ENCODE results near the gene SASH3. TPM values are rescaled to one million over a fixed set of nuclear protein-coding genes. Genes with fewer than 3 reads are reported as not detected.

Gene SASH3
- polyA plus RNA-seq, 2 of the 4 experiments (the other 2 are of a cell fraction), result not detected

DNA sequence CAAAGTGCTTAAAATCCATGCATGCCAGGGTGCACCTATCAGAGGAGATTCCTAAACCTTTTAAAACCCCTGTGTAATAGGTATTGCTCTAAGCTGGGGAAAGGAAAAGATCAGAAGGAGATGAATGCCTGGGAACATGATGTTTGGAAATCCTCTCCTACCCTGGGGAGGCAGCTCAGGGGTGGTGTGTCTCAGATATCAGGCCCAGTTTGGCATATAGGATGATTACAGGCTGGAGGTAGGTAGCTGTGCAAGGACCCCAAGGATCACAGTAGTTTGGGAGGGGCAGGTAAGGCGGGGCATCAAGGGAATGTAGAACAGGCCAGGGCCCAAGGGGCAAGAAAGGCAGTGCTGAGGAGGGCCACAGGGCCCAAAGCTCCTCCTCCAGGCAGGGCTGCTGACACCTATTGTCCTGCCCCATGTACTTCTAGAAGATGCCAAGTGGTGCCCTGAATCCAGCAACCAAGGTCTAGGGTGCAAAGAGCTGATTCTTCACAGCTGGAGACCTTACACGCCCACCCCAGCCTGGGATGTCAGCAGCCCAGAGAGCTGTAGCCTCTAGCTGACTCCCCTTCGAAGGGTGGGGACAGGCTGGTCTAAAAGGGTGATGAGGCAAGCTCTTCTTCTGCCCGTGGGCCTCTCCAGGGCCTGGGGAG, 17.6 kb downstream of the SASH3 start:
- TF ChIP-seq RNF2 (IDR thresholded peaks at IDR 0.05; ENCODE audit: borderline replicate concordance, low read depth) (no peak), CEBPB (IDR thresholded peaks at IDR 0.05) (no peak), NPAS2 (CRISPR knock-in tag; IDR thresholded peaks at IDR 0.05; ENCODE audit: borderline replicate concordance) (no peak), POLR2AphosphoS2 (conservative IDR thresholded peaks at IDR 0.05; ENCODE audit: low read length) (no peak)
- Histone ChIP-seq H3K4me1 (no peaks in the 10 kb centered on the region), H3K4me2 (no peak overlapping the region), H3K4me3 (no peak overlapping the region), H3K9me3 (no peaks in the 10 kb centered on the region), H3K27ac (no peak overlapping the region)
- no peak for FAIRE-seq
- WGBS (ENCODE audit: missing lambda C conversion rate), result 100% methylated on average over 2 of the region's 4 CpGs
- POLR2A ChIA-PET, result no interaction called here
- no peak for ATAC-seq
- DNase-seq (ENCODE audit: low read depth in 1 of 2, low spot score in 1 of 2), result no peak
- CTCF ChIA-PET, result interaction anchor here (0.9 kb wide), 1 partner anchor 142 kb away, joined by 3 read pairs; the partner anchor contains the start of gene APLN

DNA sequence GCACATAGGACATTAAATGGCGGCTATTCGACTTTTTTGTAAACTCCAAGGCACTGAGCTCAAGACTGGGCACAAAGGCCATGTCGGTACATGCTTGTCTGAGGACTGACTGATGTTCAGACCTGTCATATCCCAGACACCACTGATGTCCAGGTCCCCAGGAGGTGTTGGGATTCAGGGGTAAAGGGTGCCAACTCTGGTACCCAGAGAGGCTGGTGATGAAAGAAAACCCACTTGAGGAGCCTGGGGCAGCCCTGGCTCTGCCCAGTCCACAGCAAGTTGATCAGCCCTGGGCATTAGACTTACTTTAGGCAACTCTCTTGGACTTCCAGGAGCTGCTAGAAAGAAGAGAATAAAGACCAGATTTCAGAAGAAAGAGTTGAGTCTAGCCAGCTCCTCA, 18.7 kb downstream of the SASH3 start:
- Histone ChIP-seq H3K4me3 (no peak overlapping the region), H3K4me2 (no peak overlapping the region), H3K27ac (no peak overlapping the region), H3K9me3 (no peaks in the 10 kb centered on the region), H3K4me1 (no peaks in the 10 kb centered on the region)
- 82% methylated on average over 3 of the region's 3 CpGs for WGBS (ENCODE audit: missing lambda C conversion rate)
- ATAC-seq (no peak), DNase-seq (ENCODE audit: low read depth in 1 of 2, low spot score in 1 of 2) (no peak), FAIRE-seq (no peak)
- TF ChIP-seq, protein P1, sequence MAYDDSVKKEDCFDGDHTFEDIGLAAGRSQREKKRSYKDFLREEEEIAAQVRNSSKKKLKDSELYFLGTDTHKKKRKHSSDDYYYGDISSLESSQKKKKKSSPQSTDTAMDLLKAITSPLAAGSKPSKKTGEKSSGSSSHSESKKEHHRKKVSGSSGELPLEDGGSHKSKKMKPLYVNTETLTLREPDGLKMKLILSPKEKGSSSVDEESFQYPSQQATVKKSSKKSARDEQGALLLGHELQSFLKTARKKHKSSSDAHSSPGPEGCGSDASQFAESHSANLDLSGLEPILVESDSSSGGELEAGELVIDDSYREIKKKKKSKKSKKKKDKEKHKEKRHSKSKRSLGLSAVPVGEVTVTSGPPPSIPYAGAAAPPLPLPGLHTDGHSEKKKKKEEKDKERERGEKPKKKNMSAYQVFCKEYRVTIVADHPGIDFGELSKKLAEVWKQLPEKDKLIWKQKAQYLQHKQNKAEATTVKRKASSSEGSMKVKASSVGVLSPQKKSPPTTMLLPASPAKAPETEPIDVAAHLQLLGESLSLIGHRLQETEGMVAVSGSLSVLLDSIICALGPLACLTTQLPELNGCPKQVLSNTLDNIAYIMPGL (CRISPR knock-in tag; IDR thresholded peaks at IDR 0.05; ENCODE audit: borderline replicate concordance), result no peak
- TF ChIP-seq RCOR1 (IDR thresholded peaks at IDR 0.05; ENCODE audit: low read depth, low read length) (no peak), BHLHE40 (IDR thresholded peaks at IDR 0.05; ENCODE audit: low read depth, low read length) (no peak)
- TF ChIP-seq, protein P2, sequence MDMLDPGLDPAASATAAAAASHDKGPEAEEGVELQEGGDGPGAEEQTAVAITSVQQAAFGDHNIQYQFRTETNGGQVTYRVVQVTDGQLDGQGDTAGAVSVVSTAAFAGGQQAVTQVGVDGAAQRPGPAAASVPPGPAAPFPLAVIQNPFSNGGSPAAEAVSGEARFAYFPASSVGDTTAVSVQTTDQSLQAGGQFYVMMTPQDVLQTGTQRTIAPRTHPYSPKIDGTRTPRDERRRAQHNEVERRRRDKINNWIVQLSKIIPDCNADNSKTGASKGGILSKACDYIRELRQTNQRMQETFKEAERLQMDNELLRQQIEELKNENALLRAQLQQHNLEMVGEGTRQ (IDR thresholded peaks at IDR 0.05), result no peak
- ChIA-PET CTCF (no interaction called here), POLR2A (no interaction called here)

DNA sequence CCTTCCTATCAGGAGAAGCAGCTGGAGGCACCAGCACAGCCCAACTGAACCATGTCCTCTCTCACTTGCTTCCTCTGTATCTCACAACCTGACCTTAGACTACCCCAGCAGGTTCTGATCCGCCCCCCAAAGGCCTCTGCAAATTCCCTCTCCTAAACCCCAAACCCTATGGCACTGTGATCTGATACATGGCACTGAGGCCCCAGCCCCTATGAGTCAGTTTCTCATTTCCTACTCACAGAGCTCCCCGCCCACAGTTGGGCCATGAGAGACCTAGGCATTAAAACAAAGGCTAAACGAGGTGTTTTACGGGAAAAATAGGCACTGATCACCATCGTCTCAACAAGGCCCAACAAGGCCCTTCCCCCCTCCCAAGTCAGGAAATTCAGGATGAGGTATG, 19.1 kb downstream of the SASH3 start:
- CTCF ChIA-PET, result interaction anchor here (1.3 kb wide), 1 partner anchor 11 kb away, joined by 3 read pairs; no protein-coding TSS in a partner anchor
- 87% methylated on average over 5 of the region's 5 CpGs for WGBS (ENCODE audit: missing lambda C conversion rate)

DNA sequence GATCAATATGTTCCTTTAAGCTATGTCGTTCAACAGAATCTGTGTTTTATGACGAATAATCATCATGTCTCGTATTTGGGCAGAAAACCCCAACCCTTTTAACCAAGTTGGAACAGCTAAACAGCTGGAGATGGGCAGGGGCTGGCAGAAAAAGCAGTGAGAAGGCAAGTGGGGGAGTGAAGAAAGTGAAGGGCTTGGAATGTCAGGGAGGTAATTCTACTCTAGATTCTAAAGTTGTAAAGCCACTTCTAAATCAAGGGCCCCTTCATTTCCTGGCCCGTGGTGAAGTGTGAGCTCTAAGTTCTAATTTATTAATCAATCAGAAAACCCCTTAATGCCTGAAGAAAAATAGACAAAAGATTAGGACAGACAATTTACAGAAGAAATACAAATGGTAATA, 20.4 kb downstream of the SASH3 start:
- 92% methylated on average over 4 of the region's 4 CpGs for WGBS (ENCODE audit: missing lambda C conversion rate)
- Histone ChIP-seq H3K4me1 (no peaks in the 10 kb centered on the region), H3K4me2 (no peak overlapping the region), H3K9me3 (no peaks in the 10 kb centered on the region), H3K4me3 (no peak overlapping the region), H3K27ac (no peak overlapping the region)
- POLR2A ChIA-PET, result no interaction called here
- CTCF ChIA-PET, result interaction anchor here (1.2 to 1.3 kb wide), 2 partner anchors 12 to 260 kb away, joined by 3 read pairs; no protein-coding TSS in a partner anchor
- no peak for DNase-seq (ENCODE audit: low read depth in 1 of 2, low spot score in 1 of 2)
- ATAC-seq, result no peak
- no peak for FAIRE-seq
- TF ChIP-seq HEYL (CRISPR knock-in tag; IDR thresholded peaks at IDR 0.05) (no peak), FOXS1 (CRISPR knock-in tag; IDR thresholded peaks at IDR 0.05) (no peak), RNF2 (IDR thresholded peaks at IDR 0.05; ENCODE audit: borderline replicate concordance, low read depth) (no peak), SREBF2 (IDR thresholded peaks at IDR 0.05) (no peak), ESRRA (IDR thresholded peaks at IDR 0.05; ENCODE audit: borderline replicate concordance, low read length) (no peak)
- TF ChIP-seq, protein P3, sequence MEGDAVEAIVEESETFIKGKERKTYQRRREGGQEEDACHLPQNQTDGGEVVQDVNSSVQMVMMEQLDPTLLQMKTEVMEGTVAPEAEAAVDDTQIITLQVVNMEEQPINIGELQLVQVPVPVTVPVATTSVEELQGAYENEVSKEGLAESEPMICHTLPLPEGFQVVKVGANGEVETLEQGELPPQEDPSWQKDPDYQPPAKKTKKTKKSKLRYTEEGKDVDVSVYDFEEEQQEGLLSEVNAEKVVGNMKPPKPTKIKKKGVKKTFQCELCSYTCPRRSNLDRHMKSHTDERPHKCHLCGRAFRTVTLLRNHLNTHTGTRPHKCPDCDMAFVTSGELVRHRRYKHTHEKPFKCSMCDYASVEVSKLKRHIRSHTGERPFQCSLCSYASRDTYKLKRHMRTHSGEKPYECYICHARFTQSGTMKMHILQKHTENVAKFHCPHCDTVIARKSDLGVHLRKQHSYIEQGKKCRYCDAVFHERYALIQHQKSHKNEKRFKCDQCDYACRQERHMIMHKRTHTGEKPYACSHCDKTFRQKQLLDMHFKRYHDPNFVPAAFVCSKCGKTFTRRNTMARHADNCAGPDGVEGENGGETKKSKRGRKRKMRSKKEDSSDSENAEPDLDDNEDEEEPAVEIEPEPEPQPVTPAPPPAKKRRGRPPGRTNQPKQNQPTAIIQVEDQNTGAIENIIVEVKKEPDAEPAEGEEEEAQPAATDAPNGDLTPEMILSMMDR (IDR thresholded peaks at IDR 0.05), result no peak
- TF ChIP-seq, protein P4, sequence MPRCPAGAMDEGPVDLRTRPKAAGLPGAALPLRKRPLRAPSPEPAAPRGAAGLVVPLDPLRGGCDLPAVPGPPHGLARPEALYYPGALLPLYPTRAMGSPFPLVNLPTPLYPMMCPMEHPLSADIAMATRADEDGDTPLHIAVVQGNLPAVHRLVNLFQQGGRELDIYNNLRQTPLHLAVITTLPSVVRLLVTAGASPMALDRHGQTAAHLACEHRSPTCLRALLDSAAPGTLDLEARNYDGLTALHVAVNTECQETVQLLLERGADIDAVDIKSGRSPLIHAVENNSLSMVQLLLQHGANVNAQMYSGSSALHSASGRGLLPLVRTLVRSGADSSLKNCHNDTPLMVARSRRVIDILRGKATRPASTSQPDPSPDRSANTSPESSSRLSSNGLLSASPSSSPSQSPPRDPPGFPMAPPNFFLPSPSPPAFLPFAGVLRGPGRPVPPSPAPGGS (IDR thresholded peaks at IDR 0.05), result no peak
- TF ChIP-seq, protein P5, sequence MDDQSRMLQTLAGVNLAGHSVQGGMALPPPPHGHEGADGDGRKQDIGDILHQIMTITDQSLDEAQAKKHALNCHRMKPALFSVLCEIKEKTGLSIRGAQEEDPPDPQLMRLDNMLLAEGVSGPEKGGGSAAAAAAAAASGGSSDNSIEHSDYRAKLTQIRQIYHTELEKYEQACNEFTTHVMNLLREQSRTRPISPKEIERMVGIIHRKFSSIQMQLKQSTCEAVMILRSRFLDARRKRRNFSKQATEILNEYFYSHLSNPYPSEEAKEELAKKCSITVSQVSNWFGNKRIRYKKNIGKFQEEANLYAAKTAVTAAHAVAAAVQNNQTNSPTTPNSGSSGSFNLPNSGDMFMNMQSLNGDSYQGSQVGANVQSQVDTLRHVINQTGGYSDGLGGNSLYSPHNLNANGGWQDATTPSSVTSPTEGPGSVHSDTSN (IDR thresholded peaks at IDR 0.05), result no peak

More for the DNA sequence above, 19.1 kb downstream of the SASH3 start:
- no peaks in the 10 kb centered on the region for H3K4me1 ChIP-seq
- no peak for DNase-seq (ENCODE audit: low read depth in 1 of 2, low spot score in 1 of 2)
- FAIRE-seq, result no peak
- POLR2A ChIA-PET, result no interaction called here
- H3K4me2 ChIP-seq, result no peak overlapping the region
- no peak overlapping the region for H3K27ac ChIP-seq
- no peaks in the 10 kb centered on the region for H3K9me3 ChIP-seq
- TF ChIP-seq, protein P6, sequence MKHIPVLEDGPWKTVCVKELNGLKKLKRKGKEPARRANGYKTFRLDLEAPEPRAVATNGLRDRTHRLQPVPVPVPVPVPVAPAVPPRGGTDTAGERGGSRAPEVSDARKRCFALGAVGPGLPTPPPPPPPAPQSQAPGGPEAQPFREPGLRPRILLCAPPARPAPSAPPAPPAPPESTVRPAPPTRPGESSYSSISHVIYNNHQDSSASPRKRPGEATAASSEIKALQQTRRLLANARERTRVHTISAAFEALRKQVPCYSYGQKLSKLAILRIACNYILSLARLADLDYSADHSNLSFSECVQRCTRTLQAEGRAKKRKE (CRISPR knock-in tag; IDR thresholded peaks at IDR 0.05; ENCODE audit: low read depth), result no peak
- TF ChIP-seq ZFP36 (IDR thresholded peaks at IDR 0.05; ENCODE audit: borderline replicate concordance, partially characterized antibody), result no peak
- TF ChIP-seq RNF2 (IDR thresholded peaks at IDR 0.05; ENCODE audit: borderline replicate concordance, low read depth), result no peak
- TF ChIP-seq TFCP2L1 (CRISPR knock-in tag; IDR thresholded peaks at IDR 0.05), result no peak
- no peak for TF ChIP-seq RFX5 (IDR thresholded peaks at IDR 0.05)
- TF ChIP-seq MAFK (IDR thresholded peaks at IDR 0.05; ENCODE audit: partially characterized antibody), result no peak
- TF ChIP-seq, protein P4 (IDR thresholded peaks at IDR 0.05), result no peak
- TF ChIP-seq CBX2 (IDR thresholded peaks at IDR 0.05; ENCODE audit: borderline replicate concordance, low read depth), result no peak
- no peak for ATAC-seq
- H3K4me3 ChIP-seq, result no peak overlapping the region
